ENCODE measurements around the gene ADAT1. TPM values are rescaled to one million over a fixed set of nuclear protein-coding genes. Genes with fewer than 3 reads are reported as not detected.
"Not testable (repeated sequence)": the region's sequence is repeated elsewhere in the genome, so short reads cannot be mapped to it uniquely, and the experiment has no call there.

ADAT1 gene
- total RNA-seq, 1 donor from 2014 or later: 32.6 TPM

DNA sequence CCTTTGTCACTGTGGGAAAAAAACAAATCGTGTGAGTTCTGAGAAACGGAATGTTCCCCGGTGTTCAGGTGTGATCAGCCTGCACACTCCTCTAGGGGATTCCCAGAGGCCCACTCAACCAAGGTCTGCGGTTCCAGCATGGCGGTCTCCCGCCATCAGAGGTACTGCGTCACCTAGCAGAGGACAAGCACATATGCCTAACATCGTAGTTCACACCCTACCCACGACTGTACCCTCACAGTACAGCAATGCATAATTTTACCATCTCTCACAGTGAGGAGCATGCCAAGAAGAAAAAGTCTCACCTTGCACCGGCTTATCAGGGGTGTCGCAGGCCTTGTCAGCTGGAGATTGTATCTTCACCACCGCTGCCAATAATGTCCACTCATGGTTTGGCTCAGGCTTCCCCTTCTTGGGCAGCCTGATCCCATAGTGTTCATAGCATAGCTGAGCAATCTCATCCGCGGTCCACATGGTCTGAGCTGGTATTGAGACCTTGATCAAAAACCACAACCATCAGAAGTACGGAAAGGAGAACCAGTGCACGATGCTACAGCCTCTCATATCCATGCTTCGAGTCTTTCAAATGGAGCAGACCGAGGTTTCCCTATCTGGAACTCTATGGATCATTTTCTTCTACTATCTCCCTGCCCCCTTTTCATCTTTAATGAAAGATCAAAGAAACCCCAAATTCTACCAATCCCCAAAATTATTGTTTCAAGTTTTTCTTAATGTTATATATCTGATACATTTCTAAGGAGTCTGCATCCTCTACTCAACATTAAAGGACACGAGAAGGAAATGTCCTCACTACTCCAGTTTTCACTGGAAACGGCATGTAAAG is 2.5 kb downstream of the ADAT1 start:
- DNase-seq (ENCODE audit: low spot score): no peak

GRCh38 chr16:75618780-75619179 is 4.3 kb downstream of the ADAT1 start:
- no peak for DNase-seq (ENCODE audit: low spot score)

DNA sequence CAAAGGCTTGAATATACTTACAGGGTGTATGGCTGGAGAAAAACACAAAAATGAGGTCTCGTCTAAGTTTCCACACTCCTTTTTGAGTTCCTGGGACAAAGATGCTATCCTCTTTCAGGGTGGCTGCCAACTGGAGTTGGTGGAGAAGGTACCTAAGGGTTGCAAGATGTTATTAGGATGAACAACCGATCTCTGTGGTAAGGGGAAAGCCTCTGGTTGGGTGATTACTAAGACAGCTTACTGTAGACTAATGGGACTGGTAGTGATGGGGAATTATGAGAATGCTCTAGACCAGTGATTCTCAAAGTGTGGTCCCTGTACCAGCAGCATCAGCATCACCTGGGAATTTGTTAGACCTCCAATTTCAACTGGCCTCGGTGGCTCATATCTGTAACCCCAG is 6.0 kb downstream of the ADAT1 start:
- no peak for DNase-seq (ENCODE audit: low spot score)

- DNase-seq (ENCODE audit: low spot score): no peak
Measured at GRCh38 chr16:75616521-75617010, 6.5 kb downstream of the ADAT1 start.

GRCh38 chr16:75615619-75616018 is 7.5 kb downstream of the ADAT1 start:
- DNase-seq (ENCODE audit: low spot score): no peak

GRCh38 chr16:75614066-75614897 is 8.8 kb downstream of the ADAT1 start:
- no peak for DNase-seq (ENCODE audit: low spot score)

- DNase-seq (ENCODE audit: low spot score): no peak
Measured at GRCh38 chr16:75606507-75606906, 16.6 kb downstream of the ADAT1 start.

- DNase-seq (ENCODE audit: low spot score): no peak
Measured at GRCh38 chr16:75603241-75603640, 19.8 kb downstream of the ADAT1 start.

DNA sequence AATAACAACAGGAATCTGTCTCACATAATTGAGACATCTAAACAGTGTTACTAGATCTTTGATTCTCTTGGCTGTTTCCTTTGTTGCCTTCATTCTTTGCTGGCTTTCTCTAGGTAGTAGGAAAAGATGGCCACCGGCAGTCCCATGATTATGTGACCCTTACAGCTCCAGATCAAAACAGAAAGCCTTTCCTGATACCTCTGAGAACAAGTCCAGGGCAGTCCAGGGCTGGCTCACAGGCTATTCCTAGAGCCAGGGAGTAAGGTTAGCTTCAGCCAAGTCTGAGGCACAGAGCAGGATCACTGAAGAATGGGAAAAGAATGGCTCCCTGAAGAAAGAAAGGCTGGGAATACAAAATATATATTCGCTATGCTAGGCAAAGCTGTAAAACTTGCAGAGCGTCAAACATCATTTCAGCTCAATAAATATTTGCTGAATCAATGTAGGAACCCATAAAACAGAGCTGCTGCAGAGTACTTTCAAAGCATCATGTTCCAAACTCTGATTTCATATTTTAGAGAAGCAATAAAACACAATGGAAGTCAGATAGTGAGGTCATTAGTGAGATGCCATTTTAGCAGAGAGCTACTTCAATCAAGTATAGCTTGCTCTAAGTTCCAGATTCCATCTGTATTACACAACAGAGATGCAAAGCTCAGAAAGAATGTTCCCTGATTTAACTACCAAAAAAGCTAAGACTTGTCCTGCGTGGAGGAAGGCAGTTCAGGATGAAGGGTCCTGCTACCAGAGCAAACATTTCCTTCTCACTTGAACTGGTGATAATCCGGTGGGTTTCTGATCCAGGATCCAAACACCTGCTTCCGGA is 23.4 kb downstream of the ADAT1 start:
- DNase-seq (ENCODE audit: low spot score): no peak

DNA sequence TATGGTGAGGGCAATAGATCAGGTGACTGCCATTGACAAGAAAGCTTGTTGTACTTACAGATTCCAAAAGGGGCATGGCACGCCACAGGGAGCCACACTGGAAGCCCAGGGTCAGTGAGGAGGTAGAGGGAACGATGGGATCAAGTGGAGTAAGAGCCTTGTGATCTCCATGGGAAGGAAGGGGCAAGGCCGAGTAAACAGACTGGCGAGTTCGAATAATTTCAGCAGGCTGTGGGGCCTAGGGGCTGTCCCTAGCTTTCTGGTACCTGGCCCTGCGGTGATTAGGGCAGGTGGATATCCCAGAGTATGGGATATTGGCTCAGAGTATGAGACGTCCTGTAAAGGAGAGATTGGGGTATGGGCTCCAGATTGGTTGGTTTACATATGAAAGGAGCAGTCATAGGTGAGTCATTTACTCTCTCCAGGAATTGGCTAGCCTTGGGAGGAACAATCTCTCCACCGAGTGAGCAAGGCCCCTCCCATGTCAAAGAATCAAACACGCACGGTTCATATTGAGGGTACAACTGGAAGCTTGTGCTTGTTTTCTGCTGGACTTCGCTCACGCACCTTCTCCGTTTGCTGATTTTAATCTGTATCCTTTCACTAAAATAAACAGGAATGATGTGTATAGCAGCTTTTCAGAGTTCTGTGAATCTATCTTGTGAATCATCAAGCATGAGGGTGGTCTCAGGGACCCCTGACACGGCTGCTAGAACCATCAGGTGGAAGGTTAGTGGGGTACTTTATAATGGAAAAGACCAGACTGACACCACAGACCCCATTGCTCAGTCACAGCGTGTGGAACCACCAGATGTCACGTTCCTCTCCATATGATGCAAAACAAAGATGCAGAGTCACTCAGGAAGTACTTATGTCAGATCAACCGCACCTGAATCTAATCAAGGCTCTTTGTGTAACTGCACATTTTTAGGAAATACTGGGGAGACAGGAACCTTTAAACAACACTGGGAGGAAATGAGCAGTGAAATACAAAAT is 29.0 kb downstream of the ADAT1 start:
- DNase-seq (ENCODE audit: low spot score): no peak

- DNase-seq (ENCODE audit: low spot score): no peak
Measured at GRCh38 chr16:75593308-75593707, 29.8 kb downstream of the ADAT1 start.

DNA sequence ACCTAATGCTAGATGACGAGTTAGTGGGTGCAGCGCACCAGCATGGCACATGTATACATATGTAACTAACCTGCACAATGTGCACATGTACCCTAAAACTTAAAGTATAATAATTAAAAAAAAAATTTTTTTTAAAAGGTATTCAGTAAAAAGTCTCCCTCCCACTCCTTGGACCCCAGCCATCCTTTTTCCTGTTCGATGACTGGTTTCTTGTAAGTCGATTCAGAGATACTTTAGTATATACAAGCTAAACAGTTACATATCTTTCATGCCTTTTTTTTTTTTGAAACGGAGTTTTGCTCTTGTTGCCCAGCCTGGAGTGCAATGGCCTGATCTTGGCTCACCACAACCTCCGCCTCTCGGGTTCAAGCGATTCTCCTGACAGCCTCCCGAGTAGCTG is 31.2 kb downstream of the ADAT1 start:
- not testable (repeated sequence) for DNase-seq (ENCODE audit: low spot score)

DNA sequence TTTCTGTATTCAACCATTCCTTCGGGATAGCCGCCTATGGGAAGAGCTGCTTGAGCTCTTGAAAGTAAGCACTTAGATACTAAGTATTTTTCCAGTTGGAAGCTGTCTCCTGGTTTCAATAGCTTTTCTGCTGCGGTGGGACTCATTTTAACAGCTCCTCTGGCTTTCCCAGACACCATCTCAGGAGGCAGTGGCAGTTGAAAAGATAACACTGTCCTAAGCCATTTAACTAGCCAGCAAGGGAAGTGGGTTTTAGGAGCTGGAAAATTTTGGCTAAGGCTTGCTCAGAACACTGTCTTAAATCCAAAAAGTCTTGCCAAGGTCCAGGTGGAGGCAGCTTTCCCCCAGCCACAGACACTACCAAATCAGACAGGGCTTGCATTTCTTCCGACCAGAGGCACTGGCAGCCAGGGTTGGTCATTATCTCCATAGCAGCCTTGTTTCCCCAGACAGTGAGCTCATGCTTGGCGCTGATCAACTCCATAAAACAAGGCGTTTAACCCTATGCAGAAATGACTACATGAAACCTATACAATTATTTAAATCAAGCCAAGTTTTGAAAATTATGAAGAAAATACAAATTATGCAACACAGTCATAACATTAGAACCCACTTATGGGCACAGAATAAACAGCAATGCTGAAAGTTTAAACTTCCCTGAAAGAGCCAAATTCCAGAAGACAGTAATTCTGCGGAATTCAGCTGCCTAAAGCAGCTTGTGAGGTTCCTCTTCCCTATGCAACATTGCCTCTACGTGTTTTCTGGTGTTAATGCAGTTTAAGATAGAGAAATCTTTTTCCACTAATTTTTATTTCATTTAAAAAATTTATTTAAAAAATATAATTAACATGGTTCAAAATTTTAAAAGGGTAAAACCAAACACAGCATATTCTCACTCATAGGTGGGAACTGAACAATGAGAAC is 31.9 kb downstream of the ADAT1 start:
- DNase-seq (ENCODE audit: low spot score): no peak

GRCh38 chr16:75589306-75589705 is 33.8 kb downstream of the ADAT1 start:
- no peak for DNase-seq (ENCODE audit: low spot score)

GRCh38 chr16:75588716-75589115 is 34.4 kb downstream of the ADAT1 start:
- DNase-seq (ENCODE audit: low spot score): no peak

GRCh38 chr16:75584108-75584507 is 39.0 kb downstream of the ADAT1 start:
- DNase-seq (ENCODE audit: low spot score): no peak

DNA sequence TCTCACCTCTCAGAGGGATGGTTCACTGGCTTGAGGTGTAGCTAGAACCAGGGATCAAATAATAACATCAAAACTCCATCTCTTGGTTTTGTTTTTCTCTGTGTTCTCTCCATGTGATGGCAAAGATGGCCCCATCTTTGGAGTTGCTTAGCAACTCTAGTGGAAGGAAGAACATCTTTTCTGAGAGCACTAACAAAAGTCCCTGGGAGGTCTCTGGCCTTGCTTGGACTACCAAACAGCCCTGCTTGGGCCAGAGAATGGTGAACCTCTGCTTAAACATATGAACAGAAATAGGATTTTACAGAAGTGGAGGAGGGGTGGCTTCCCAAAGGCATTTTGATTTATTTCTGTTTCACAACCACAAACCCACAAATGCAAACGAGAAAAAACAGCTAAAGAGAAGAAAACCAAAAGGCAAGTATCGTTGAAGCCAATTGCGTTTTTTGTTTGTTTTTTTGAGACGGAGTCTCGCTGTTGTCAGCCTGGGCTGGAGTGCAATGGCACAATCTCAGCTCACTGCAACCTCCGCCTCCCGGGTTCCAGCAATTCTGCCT is 43.7 kb downstream of the ADAT1 start:
- DNase-seq (ENCODE audit: low spot score): no peak

DNA sequence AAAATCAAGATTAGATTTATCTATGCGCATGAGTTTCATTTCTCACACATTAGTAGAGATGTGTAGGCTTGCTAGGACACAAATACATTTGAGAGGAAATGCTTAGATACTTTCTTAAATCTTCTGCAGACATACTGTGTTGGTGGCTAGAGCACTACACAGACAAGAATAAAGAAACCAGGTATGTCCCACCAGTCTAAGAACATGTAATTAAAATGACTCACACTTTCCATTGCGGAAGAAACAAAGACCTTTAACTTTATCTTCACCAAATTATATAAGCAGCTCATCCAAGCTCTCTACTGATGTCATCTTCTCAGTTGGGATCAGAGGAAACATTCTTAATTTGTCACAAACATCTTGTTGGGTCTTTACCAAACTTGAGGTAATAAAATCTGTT is 44.4 kb downstream of the ADAT1 start:
- DNase-seq (ENCODE audit: low spot score): no peak

DNA sequence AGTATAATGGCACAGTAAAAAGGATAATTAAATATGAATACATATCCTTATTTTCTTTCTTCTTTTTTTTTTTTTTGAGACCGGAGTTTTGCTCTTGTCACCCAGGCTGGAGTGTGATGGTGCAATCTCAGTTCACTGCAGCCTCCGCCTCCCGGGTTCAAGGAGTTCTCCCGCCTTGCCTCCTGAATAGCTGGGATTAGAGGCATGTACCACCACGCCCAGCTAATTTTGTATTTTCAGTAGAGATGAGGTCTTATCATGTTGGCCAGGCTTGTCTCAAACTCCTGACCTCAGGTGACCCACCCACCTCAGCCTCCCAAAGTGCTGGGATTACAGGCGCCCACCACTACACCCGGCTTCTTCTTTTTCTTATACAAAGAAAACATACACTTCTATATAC is 44.9 kb downstream of the ADAT1 start:
- DNase-seq (ENCODE audit: low spot score): no peak
